GM12878 (cell line): ENCODE data around the gene SASH1.

Experiments
- CEBPB ChIP-seq, 2 experiments: fragments of 150-350 bp in 1 of 2; IDR thresholded peaks; 2 replicates each; pipeline ENCODE4 v1.6.1; 2012 to 2014; ENCODE audit warnings: low read depth in 2 of 2, low read length in 2 of 2, borderline replicate concordance in 1 of 2, inconsistent platforms in 1 of 2
- GABPA ChIP-seq: IDR thresholded peaks from 2 replicates; pipeline ENCODE4 v1.6.1; 2014; ENCODE audit warnings: antibody characterized with exemption, low read depth, mild to moderate bottlenecking, inconsistent platforms
- RAD21 ChIP-seq: IDR thresholded peaks from 2 replicates; pipeline ENCODE4 v1.6.1; 2011; ENCODE audit warnings: mild to moderate bottlenecking, low read depth, low read length, moderate library complexity; ENCODE audit not compliant: insufficient read depth
- TF ChIP-seq, protein P1 (sequence below): IDR thresholded peaks from 2 replicates; pipeline ENCODE4 v1.6.1; 2011; ENCODE audit warnings: low read depth, low read length, improper control_type of control experiment, borderline replicate concordance
- TF ChIP-seq, protein P2 (sequence below), 3 experiments: IDR thresholded peaks in 2 of 3; conservative IDR thresholded peaks in 1 of 3; 2 replicates each; pipeline ENCODE4 v1.5.1; 2011; ENCODE audit warnings: low read depth in 3 of 3, low read length in 3 of 3, mild to moderate bottlenecking in 3 of 3, control low read depth in 2 of 3, moderate library complexity in 2 of 3, inconsistent platforms in 1 of 3, mixed read lengths in 1 of 3; ENCODE audit not compliant: control insufficient read depth in 2 of 3, insufficient read depth in 1 of 3; ENCODE audit errors: extremely low read depth in 1 of 3

DNA sequence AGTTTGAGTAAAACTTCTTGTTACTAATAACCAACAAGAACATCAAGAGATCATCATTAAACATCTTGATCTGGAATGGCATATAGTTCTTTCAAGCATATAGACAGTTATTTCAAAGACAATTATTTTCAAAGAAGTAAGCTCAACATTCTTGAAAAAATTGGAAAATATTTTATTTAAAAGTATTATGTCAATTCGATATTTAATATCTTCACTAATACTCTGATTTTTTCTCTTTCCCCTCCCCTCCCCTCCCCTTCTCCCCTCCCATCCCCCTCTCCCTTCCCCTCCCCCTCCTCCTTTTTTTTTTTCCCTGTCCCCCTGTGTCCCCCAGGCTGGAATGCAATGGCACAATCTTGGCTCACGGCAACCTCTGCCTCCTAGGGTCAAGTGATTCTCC is 82.8 kb downstream of the SASH1 start:
- TF ChIP-seq RAD21 (no peak), CEBPB (IDR thresholded peaks at IDR 0.05; ENCODE audit: borderline replicate concordance in 1 of 2, low read depth in 2 of 2, low read length in 2 of 2) (no peak), GABPA (no peak)
- TF ChIP-seq, protein P1, sequence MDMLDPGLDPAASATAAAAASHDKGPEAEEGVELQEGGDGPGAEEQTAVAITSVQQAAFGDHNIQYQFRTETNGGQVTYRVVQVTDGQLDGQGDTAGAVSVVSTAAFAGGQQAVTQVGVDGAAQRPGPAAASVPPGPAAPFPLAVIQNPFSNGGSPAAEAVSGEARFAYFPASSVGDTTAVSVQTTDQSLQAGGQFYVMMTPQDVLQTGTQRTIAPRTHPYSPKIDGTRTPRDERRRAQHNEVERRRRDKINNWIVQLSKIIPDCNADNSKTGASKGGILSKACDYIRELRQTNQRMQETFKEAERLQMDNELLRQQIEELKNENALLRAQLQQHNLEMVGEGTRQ = no peak
- TF ChIP-seq, protein P2, sequence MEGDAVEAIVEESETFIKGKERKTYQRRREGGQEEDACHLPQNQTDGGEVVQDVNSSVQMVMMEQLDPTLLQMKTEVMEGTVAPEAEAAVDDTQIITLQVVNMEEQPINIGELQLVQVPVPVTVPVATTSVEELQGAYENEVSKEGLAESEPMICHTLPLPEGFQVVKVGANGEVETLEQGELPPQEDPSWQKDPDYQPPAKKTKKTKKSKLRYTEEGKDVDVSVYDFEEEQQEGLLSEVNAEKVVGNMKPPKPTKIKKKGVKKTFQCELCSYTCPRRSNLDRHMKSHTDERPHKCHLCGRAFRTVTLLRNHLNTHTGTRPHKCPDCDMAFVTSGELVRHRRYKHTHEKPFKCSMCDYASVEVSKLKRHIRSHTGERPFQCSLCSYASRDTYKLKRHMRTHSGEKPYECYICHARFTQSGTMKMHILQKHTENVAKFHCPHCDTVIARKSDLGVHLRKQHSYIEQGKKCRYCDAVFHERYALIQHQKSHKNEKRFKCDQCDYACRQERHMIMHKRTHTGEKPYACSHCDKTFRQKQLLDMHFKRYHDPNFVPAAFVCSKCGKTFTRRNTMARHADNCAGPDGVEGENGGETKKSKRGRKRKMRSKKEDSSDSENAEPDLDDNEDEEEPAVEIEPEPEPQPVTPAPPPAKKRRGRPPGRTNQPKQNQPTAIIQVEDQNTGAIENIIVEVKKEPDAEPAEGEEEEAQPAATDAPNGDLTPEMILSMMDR (IDR thresholded peaks at IDR 0.05 in 2 of 3, conservative IDR thresholded peaks at IDR 0.05 in 1 of 3; ENCODE audit: control insufficient read depth in 2 of 3, extremely low read depth in 1 of 3, insufficient read depth in 1 of 3, low read depth in 3 of 3, low read length in 3 of 3) = no peak
